ENCODE measurements around the gene BICD2.

The BICD2 gene

GRCh38 chr9:92666236-92666635 lies 98.4 kb downstream of the BICD2 start:
- no peak for DNase-seq

- DNase-seq: no peak
Observed at GRCh38 chr9:92665836-92666235, 98.8 kb downstream of the BICD2 start.

GRCh38 chr9:92664394-92665152 lies 100.1 kb downstream of the BICD2 start:
- no peak for DNase-seq

GRCh38 chr9:92663951-92664350 lies 100.7 kb downstream of the BICD2 start:
- no peak for DNase-seq

GRCh38 chr9:92663126-92663525 lies 101.5 kb downstream of the BICD2 start:
- no peak for DNase-seq

GRCh38 chr9:92661743-92662142 lies 102.9 kb downstream of the BICD2 start:
- DNase-seq: no peak

Data from right hindlimb (tissue), 1 donor.